ENCODE results near the gene HINT1. TPM values are rescaled to one million over a fixed set of nuclear protein-coding genes. Genes with fewer than 3 reads are reported as not detected.

The HINT1 gene
- total and polyA plus RNA-seq, 12 donors: 94.2 to 269 (median 184) TPM

DNA sequence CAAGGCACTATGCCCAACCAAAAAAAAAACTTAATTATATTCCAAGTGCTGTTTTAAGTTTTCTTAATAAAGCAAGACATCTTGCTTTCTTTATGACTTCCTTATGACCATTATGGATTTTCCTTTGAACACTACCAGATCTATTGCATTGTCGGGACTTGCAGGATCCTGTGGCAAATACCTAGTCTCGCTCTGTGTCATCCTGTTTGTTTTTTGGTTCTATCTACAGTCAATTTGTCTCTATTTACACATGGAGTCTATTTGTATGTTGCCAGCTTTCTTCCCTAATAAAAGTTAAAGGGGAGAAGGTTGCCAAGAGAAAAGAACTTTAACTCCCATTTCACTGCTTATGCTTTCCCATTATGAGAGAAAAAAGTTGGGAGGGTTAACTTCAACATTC is 4.9 kb downstream of the HINT1 start:
- Histone ChIP-seq H3K4me3 (no peak overlapping the region), H3K9me3 (replicated peaks in 1 of 3) (no peaks in the 10 kb centered on the region), H3K4me1 (replicated peaks in 1 of 2) (peaks cover 9 to 10% of the 10 kb centered on the region in 2 donors), H3K36me3 (replicated peaks in 1 of 2) (peaks cover 0 to 41% of the 10 kb centered on the region in 2 donors), H3K27ac (no peak overlapping the region), H3K27me3 (no peaks in the 10 kb centered on the region)
- intact Hi-C loops (cut with DNase I): loop anchor here (10.0 kb wide), 2 partner anchors 95 to 845 kb away; no protein-coding TSS in a partner anchor
- no peak for DNase-seq
- TF ChIP-seq POLR2A (IDR thresholded peaks at IDR 0.05) (no peak), CTCF (IDR thresholded peaks at IDR 0.05) (no peak)
- WGBS, 4 donors: 75 to 97% (median 85%) methylated on average over 2 of the region's 2 CpGs

DNA sequence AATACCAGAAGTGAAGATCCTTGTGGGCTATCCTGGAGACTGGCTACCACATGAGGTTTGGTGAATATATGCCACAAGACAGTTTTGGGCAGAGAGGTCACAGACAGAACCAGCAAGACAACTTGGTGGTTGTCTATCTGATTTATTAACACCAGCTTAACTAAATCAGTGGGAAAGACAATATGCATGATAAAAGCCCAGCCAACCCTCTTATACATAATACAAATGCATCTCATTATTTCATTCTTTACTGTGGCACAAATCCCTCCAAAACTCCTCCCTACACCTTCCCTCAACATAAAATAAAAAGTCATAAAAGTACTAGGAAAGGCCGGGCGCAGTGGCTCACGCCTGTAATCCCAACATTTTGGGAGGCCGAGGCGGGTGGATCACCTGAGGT is 8.1 kb downstream of the HINT1 start:
- Histone ChIP-seq H3K36me3 (replicated peaks in 1 of 2) (peaks cover 0 to 35% of the 10 kb centered on the region in 2 donors), H3K27ac (no peak overlapping the region), H3K4me1 (replicated peaks in 1 of 2) (no peaks in the 10 kb centered on the region), H3K27me3 (no peaks in the 10 kb centered on the region), H3K4me3 (no peak overlapping the region), H3K9me3 (replicated peaks in 1 of 3) (no peaks in the 10 kb centered on the region)
- WGBS, 4 donors: 97 to 99% (median 98%) methylated on average over 5 of the region's 5 CpGs
- no peak for TF ChIP-seq POLR2A (IDR thresholded peaks at IDR 0.05)
- no peak for TF ChIP-seq CTCF (IDR thresholded peaks at IDR 0.05)
- no peak for DNase-seq
- intact Hi-C loops (cut with DNase I): no loop called here

DNA sequence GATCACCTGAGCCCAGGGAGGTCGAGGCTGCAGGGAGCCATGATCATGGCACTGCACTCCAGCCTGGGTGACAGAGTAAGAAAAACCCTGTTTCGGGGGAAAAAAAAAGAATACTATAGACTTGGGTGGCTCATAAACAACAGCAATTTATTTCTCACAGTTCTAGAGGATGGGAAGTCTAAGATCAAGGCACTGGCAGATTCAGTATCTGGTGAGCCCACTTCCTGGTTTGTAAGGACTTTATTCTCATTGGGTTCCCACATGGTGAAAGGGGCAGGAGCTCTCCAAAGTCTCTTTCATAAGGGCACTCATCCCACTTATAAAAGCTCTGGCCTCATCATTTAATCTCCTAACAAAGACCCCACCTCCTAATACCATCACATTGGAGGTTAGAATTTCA is 8.7 kb downstream of the HINT1 start:
- Histone ChIP-seq H3K27me3 (no peaks in the 10 kb centered on the region), H3K27ac (no peak overlapping the region), H3K36me3 (replicated peaks in 1 of 2) (peaks cover 0 to 29% of the 10 kb centered on the region in 2 donors), H3K9me3 (replicated peaks in 1 of 3) (no peaks in the 10 kb centered on the region), H3K4me3 (no peak overlapping the region), H3K4me1 (replicated peaks in 1 of 2) (no peaks in the 10 kb centered on the region)
- intact Hi-C loops (cut with DNase I): no loop called here
- no peak for DNase-seq
- WGBS, 4 donors: 93 to 100% (median 97%) methylated on average over 2 of the region's 2 CpGs
- no peak for TF ChIP-seq POLR2A (IDR thresholded peaks at IDR 0.05)
- TF ChIP-seq CTCF (IDR thresholded peaks at IDR 0.05): no peak

DNA sequence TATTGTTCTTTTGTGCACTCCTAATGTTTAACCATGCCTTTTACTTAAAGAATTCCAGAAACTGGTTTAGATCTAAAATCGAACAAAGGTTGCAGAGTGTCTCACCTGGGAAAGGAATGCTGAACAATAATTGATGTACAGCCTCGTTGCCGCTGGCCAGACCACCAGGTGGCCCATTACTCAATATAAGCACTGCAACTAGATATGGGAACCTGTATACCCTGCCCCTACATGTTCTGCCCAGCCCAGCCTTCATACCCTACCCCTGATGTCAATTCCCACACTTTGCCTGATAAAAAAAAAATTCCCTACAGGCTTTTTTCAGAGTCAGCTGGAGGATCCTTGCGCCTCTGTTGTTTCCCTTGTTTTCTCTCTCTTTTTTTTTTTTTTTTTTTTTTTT is 13.8 kb downstream of the HINT1 start:
- Histone ChIP-seq H3K27ac (no peak overlapping the region), H3K4me1 (replicated peaks in 1 of 2) (no peaks in the 10 kb centered on the region), H3K27me3 (no peaks in the 10 kb centered on the region), H3K4me3 (no peak overlapping the region), H3K36me3 (replicated peaks in 1 of 2) (no peaks in the 10 kb centered on the region), H3K9me3 (replicated peaks in 1 of 3) (no peaks in the 10 kb centered on the region)
- TF ChIP-seq CTCF (IDR thresholded peaks at IDR 0.05) (no peak), POLR2A (IDR thresholded peaks at IDR 0.05) (no peak)
- WGBS, 4 donors: 78 to 89% (median 84%) methylated on average over 4 of the region's 4 CpGs
- no peak for DNase-seq
- intact Hi-C loops (cut with DNase I): no loop called here
